WTC11 (cell line): ENCODE results near the gene CMC1. TPM values are rescaled to one million over a fixed set of nuclear protein-coding genes. Genes with fewer than 3 reads are reported as not detected.

Experiments used
- ATAC-seq: fragments of 200-7000 bp; cut with Tn5 transposase; 2 replicates; pipeline ENCODE4 v1.10.0; 2021; ENCODE audit warnings: mild to moderate bottlenecking, moderate library complexity
- CTCF ChIA-PET: fragments of 300-600 bp; sonication (Branson Sonifier 250); formaldehyde crosslinking; loops from one replicate; lab custom pipeline; 2021; ENCODE audit warnings: antibody characterized with exemption; lab: Charles Lee
- POLR2A ChIA-PET: fragments of 350-600 bp; sonication (Branson Sonifier 250); formaldehyde crosslinking; loops from one replicate; lab custom pipeline; 2021; ENCODE audit warnings: antibody characterized with exemption; lab: Charles Lee
- DNase-seq: peaks from one replicate; pipeline ENCODE4 v3.0.0; 2021; ENCODE audit warnings: low spot score
- H3K27ac Mint-ChIP-seq: 2 replicates; pipeline ENCODE4 v1.8.0; 2021; ENCODE audit warnings: mixed read lengths
- H3K27me3 Mint-ChIP-seq: 2 replicates; pipeline ENCODE4 v1.8.0; 2021; ENCODE audit warnings: low read depth, mild to moderate bottlenecking, moderate library complexity, mixed read lengths
- H3K36me3 Mint-ChIP-seq: 2 replicates; pipeline ENCODE4 v1.8.0; 2021; ENCODE audit warnings: mixed read lengths
- H3K4me1 Mint-ChIP-seq: 2 replicates; pipeline ENCODE4 v1.8.0; 2022; ENCODE audit warnings: mixed read lengths
- H3K4me3 Mint-ChIP-seq: 2 replicates; pipeline ENCODE4 v1.8.0; 2021; ENCODE audit warnings: mild to moderate bottlenecking, moderate library complexity, mixed read lengths
- H3K9me3 Mint-ChIP-seq: 2 replicates; pipeline ENCODE4 v1.8.0; 2021; ENCODE audit warnings: mixed read lengths
- AR ChIP-seq: fragments of 250-450 bp; sonication (Bioruptor Pico); IDR thresholded peaks from 2 replicates; pipeline ENCODE4 v1.9.0; 2021; ENCODE audit warnings: mild to moderate bottlenecking
- CREB1 ChIP-seq: sonication (generic); formaldehyde crosslinking; IDR thresholded peaks from 2 replicates; pipeline ENCODE4 v1.8.0; 2023; ENCODE audit warnings: mild to moderate bottlenecking, missing genetic modification reagents
- CREM ChIP-seq: sonication (generic); formaldehyde crosslinking; IDR thresholded peaks from 2 replicates; pipeline ENCODE4 v1.8.1; 2022; ENCODE audit warnings: mild to moderate bottlenecking, missing genetic modification reagents, moderate library complexity
- CTCF ChIP-seq: fragments of 200-600 bp; IDR thresholded peaks from 2 replicates; pipeline ENCODE4 v1.8.0; 2022; ENCODE audit warnings: antibody characterized with exemption
- ELF4 ChIP-seq: sonication (generic); formaldehyde crosslinking; IDR thresholded peaks from 2 replicates; pipeline ENCODE4 v1.8.1; 2022; ENCODE audit warnings: low read depth, mild to moderate bottlenecking, moderate library complexity, missing genetic modification reagents
- GRHL2 ChIP-seq: fragments of 250-450 bp; sonication (Bioruptor Pico); IDR thresholded peaks from 2 replicates; pipeline ENCODE4 v1.8.0; 2022; ENCODE audit warnings: mild to moderate bottlenecking, moderate library complexity; ENCODE audit not compliant: insufficient replicate concordance, severe bottlenecking
- IRF1 ChIP-seq: sonication (generic); formaldehyde crosslinking; IDR thresholded peaks from 2 replicates; pipeline ENCODE4 v1.8.0; 2023; ENCODE audit warnings: missing genetic modification reagents
- IRF2 ChIP-seq: sonication (generic); formaldehyde crosslinking; IDR thresholded peaks from 2 replicates; pipeline ENCODE4 v1.8.0; 2022; ENCODE audit warnings: low read depth, missing genetic modification reagents, borderline replicate concordance
- MXD4 ChIP-seq: fragments of 250-450 bp; sonication (Bioruptor Pico); IDR thresholded peaks from 2 replicates; pipeline ENCODE4 v1.8.0; 2021; ENCODE audit warnings: mild to moderate bottlenecking, moderate library complexity, borderline replicate concordance
- NR2C2 ChIP-seq: sonication (generic); formaldehyde crosslinking; IDR thresholded peaks from 2 replicates; pipeline ENCODE4 v1.8.0; 2022; ENCODE audit warnings: mild to moderate bottlenecking, missing genetic modification reagents
- RORB ChIP-seq: fragments of 250-450 bp; sonication (Bioruptor Pico); IDR thresholded peaks from 2 replicates; pipeline ENCODE4 v1.9.0; 2021; ENCODE audit warnings: mild to moderate bottlenecking
- ZNF138 ChIP-seq: sonication (generic); formaldehyde crosslinking; conservative IDR thresholded peaks from 2 replicates; pipeline ENCODE4 v1.8.1; 2022; ENCODE audit warnings: mild to moderate bottlenecking, moderate library complexity, missing genetic modification reagents
- ZNF317 ChIP-seq: sonication (generic); formaldehyde crosslinking; IDR thresholded peaks from 2 replicates; pipeline ENCODE4 v1.8.1; 2023; ENCODE audit warnings: low read depth, mild to moderate bottlenecking, moderate library complexity, missing genetic modification reagents, borderline replicate concordance
- ZNF423 ChIP-seq: fragments of 250-450 bp; sonication (Bioruptor Pico); IDR thresholded peaks from 2 replicates; pipeline ENCODE4 v2.1.2; 2022; ENCODE audit warnings: mild to moderate bottlenecking, moderate library complexity
- ZNF671 ChIP-seq: fragments of 250-450 bp; sonication (Bioruptor Pico); IDR thresholded peaks from 2 replicates; pipeline ENCODE4 v1.8.0; 2021; ENCODE audit warnings: mild to moderate bottlenecking
- total RNA-seq: library from RNA; stranded (reverse); gene quantifications from 3 replicates; pipeline ENCODE4 v1.2.3, GENCODE V29; 2021
- TF ChIP-seq, protein P1 (sequence below): sonication (generic); formaldehyde crosslinking; IDR thresholded peaks from 2 replicates; pipeline ENCODE4 v1.8.1; 2023; ENCODE audit warnings: mild to moderate bottlenecking, missing genetic modification reagents, moderate library complexity
- TF ChIP-seq, protein P2 (sequence below): sonication (generic); formaldehyde crosslinking; conservative IDR thresholded peaks from 2 replicates; pipeline ENCODE4 v1.8.1; 2023; ENCODE audit warnings: mild to moderate bottlenecking, low read depth, missing genetic modification reagents, moderate library complexity
- TF ChIP-seq, protein P3 (sequence below): sonication (generic); formaldehyde crosslinking; IDR thresholded peaks from 2 replicates; pipeline ENCODE4 v1.8.0; 2022; ENCODE audit warnings: mild to moderate bottlenecking, missing genetic modification reagents

CMC1 gene
- total RNA-seq, 1 experiment from 2014 or later: 25.3 TPM

DNA sequence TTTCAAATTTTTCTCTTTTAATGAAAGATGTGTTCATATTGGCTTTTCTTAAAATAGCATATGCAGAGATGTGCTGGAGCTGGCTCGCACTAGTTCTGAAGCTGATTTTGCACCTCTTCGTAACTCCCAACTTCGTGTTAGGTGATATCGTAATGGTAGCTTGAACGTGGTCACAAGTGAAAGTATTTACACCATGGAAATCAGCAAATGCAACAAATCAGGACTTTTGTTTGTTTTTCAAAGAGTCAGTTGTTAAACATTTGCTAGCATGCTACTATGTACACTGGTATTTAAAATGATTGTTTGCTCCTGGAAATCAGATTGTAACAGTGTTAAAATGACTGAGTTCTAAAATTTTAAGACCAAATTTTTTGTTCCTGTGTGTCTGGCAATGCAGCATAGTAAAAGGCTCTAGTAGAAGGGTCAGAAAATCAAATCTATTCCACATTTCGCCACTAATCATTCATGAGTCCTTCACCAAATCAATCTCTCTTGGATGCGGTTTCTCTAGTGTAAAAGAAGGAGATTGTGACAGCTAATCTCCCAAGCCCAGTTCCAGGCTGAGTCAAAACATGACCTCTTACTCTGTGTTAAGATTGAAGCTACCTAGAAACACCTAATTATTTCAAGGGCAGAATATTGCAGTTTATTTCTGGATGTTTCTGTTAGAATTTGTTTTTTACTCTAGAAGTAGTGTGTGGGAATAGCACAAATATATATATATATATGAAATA is 34.3 kb upstream of the CMC1 start (continued):
- TF ChIP-seq RORB (CRISPR knock-in tag) (no peak), MXD4 (CRISPR knock-in tag) (no peak), AR (CRISPR knock-in tag) (no peak), IRF2 (CRISPR knock-in tag) (no peak), CREM (CRISPR knock-in tag) (no peak), IRF1 (CRISPR knock-in tag) (no peak)

GRCh38 chr3:28210968-28211713 is 30.3 kb upstream of the CMC1 start:
- ATAC-seq: no peak
- Mint-ChIP-seq H3K4me1 (no peaks in the 10 kb centered on the region), H3K36me3 (peaks cover 13% of the 10 kb centered on the region), H3K9me3 (peaks cover 28% of the 10 kb centered on the region), H3K27ac (no peak overlapping the region), H3K27me3 (no peaks in the 10 kb centered on the region)
- no peak for DNase-seq
- ChIA-PET CTCF (no interaction called here), POLR2A (no interaction called here)
- TF ChIP-seq NR2C2 (no peak), CTCF (no peak), ZNF138 (no peak), ZNF671 (CRISPR knock-in tag) (no peak), CREB1 (CRISPR knock-in tag) (no peak), GRHL2 (CRISPR knock-in tag) (no peak), ZNF317 (no peak), ELF4 (no peak)
- TF ChIP-seq, protein P1, sequence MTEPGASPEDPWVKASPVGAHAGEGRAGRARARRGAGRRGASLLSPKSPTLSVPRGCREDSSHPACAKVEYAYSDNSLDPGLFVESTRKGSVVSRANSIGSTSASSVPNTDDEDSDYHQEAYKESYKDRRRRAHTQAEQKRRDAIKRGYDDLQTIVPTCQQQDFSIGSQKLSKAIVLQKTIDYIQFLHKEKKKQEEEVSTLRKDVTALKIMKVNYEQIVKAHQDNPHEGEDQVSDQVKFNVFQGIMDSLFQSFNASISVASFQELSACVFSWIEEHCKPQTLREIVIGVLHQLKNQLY (CRISPR knock-in tag): no peak
- TF ChIP-seq, all 79 proteins: peak for 0
- H3K4me3 Mint-ChIP-seq: no peak overlapping the region

- Mint-ChIP-seq H3K36me3 (peaks cover 16% of the 10 kb centered on the region), H3K27ac (no peak overlapping the region), H3K27me3 (no peaks in the 10 kb centered on the region), H3K4me1 (no peaks in the 10 kb centered on the region), H3K4me3 (no peak overlapping the region), H3K9me3 (peaks cover 36% of the 10 kb centered on the region)
- TF ChIP-seq, protein P2, sequence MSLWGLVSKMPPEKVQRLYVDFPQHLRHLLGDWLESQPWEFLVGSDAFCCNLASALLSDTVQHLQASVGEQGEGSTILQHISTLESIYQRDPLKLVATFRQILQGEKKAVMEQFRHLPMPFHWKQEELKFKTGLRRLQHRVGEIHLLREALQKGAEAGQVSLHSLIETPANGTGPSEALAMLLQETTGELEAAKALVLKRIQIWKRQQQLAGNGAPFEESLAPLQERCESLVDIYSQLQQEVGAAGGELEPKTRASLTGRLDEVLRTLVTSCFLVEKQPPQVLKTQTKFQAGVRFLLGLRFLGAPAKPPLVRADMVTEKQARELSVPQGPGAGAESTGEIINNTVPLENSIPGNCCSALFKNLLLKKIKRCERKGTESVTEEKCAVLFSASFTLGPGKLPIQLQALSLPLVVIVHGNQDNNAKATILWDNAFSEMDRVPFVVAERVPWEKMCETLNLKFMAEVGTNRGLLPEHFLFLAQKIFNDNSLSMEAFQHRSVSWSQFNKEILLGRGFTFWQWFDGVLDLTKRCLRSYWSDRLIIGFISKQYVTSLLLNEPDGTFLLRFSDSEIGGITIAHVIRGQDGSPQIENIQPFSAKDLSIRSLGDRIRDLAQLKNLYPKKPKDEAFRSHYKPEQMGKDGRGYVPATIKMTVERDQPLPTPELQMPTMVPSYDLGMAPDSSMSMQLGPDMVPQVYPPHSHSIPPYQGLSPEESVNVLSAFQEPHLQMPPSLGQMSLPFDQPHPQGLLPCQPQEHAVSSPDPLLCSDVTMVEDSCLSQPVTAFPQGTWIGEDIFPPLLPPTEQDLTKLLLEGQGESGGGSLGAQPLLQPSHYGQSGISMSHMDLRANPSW (CRISPR knock-in tag): no peak
- no peak for TF ChIP-seq ZNF423 (CRISPR knock-in tag)
- TF ChIP-seq, protein P3, sequence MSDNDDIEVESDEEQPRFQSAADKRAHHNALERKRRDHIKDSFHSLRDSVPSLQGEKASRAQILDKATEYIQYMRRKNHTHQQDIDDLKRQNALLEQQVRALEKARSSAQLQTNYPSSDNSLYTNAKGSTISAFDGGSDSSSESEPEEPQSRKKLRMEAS (CRISPR knock-in tag): no peak
- CTCF ChIA-PET: no interaction called here
- POLR2A ChIA-PET: no interaction called here
- no peak for ATAC-seq
- DNase-seq: no peak
These were observed 28.7 kb upstream of the CMC1 start for GRCh38 chr3:28212681-28213080.
